ENCODE data around the gene CCDC186.

The CCDC186 gene

DNA sequence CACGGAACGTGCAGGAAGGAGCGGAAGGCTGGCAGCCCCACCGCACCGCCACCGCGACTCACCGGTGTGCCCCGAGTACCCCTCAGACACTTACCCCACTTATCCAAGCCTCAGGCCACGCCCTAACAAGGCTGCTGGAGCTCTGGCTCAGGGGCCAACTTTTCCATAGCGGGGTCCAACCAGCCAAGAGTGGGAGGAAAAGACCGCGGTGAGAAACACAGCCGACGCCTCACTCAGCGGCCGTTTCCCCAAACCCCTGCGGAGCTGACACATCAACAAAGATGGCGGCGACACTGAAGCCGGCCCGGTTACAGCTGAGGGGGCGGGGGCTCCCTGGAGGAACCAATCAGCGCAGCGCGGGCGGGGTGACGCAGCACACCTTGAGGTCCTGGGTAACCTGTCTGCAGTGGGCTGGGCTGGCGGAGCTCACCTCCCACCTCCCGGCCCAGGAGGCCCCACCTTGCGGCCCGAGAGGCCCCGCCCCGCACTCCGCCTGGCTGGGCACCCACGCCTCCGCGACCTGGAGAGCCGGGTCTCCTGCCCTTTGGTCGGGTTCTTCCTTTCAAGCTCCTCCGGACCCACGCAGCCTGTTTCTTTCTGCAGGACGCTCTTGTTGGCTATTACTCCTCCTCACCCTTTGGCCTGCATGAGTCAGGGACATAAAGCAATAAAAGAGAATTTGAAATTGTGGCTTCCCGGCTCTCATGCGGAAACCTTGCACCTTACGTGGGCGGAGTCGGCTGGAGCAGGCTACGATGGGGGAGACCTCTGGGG lies at the start of gene CCDC186:
CCDC186 (minus strand) TSS at position 283 of the 774 bp plus-strand sequence. CDS start 10,935 bp downstream, outside the sequence.
- DNase-seq = peak; percentile 86

DNA sequence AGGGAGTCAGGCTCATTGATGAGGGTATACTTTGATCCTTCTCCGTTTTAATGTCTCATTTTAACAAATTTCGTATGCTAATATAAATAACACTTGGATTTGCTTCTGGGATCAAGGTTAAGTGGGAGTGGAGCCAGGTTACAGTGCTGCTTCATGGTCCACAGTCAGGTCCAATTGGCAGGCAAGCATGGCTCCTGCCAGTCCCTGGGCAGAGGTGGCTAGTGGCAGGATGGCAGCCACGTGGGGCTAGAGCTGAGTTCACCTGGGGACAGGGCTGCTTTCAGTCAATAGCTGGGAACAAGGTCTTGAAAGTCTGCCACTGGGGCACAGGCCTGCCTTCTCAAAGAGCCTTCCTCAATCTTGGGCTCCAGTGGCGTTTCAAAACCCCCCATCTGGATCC lies 49.1 kb upstream of the CCDC186 start:
- no peak for DNase-seq

DNA sequence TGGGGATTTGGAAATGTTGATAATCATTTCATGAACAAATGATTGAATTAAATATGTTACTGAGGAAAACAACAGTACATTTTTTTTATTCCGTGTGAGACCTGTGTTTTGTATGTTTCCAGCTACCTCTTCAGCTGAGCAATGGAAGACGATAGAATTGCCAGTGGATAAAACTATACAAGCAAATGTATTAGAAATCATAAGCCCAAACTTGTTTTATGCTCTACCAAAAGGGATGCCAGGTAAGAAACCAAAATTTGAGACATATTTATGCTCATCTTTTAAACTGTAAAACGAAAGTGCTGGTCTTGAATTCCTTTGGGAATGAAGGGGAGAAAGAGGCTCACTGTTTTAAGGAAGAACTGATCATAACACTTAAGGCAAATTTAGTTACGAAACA lies 47.2 kb upstream of the CCDC186 start:
- DNase-seq = no peak

DNA sequence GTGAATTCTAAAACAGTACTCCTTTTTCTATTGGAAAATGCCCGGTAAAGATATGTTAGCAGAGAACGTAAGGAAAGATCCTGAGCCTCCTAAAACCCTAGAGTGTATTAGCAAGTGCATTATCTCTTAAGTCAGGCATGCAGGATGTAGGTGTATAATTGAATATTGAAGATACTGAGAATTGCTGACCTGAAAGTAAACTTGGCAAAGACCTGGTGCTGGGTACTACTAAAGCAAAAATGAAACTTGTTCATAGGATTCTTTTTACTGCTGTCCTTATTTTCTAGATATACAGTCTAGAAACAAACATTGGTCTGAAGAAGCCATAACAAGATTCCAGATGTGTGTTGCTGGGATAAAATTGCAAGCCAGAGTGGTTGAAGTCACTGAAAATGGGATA lies 46.3 kb upstream of the CCDC186 start:
- no peak for DNase-seq

GRCh38 chr10:114215033-114215432 lies 41.0 kb upstream of the CCDC186 start:
- no peak for DNase-seq

DNA sequence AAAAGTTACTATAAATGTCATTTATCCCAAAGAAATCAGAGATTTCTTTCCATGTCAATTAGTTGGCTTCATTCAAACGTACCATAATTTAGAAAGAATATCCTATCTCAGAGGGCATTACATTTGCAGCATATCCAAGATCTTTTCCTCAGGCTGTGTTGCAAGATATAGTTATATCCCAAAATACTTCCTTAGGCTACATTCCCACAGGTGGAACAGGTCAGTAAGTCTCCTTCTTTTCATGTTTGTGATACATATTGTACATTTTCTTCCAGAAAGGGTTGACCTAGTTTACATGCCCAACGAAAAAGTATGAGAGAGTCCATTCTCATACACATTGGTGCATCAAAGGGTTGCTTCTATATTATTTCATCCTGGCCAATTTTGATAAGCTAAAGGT lies 38.1 kb upstream of the CCDC186 start:
- DNase-seq = no peak

- DNase-seq = no peak
Observed at GRCh38 chr10:114208351-114208750, 34.3 kb upstream of the CCDC186 start.

GRCh38 chr10:114207349-114207748 lies 33.3 kb upstream of the CCDC186 start:
- DNase-seq = no peak

- DNase-seq = no peak
Observed at GRCh38 chr10:114206902-114207301, 32.9 kb upstream of the CCDC186 start.

DNA sequence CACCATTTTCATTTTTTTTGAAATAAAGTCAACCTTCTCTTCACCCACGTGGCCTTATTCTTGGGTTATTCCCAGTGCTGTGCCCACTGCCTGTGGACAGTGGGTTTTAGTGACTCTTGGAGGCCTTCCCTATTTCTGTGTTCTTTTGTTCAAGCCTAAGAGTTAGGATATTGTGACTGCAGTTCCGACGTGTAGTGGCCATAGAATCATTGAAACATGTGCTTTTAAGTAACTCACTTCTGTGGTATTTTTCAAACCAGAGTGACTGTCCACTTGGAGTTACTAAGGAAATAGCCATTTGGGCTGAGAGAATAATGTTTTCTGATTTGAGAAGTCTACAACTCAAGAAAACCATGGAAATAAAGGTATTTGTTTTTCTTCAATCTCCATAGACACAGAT lies 28.8 kb upstream of the CCDC186 start:
- no peak for DNase-seq

- no peak for DNase-seq
Observed at GRCh38 chr10:114199239-114199638, 25.2 kb upstream of the CCDC186 start.

- no peak for DNase-seq
Observed at GRCh38 chr10:114195079-114195478, 21.1 kb upstream of the CCDC186 start.

GRCh38 chr10:114189700-114190099 lies 15.7 kb upstream of the CCDC186 start:
- no peak for DNase-seq

GRCh38 chr10:114188900-114189299 lies 14.9 kb upstream of the CCDC186 start:
- DNase-seq = no peak

GRCh38 chr10:114188001-114188400 lies 14.0 kb upstream of the CCDC186 start:
- no peak for DNase-seq

DNA sequence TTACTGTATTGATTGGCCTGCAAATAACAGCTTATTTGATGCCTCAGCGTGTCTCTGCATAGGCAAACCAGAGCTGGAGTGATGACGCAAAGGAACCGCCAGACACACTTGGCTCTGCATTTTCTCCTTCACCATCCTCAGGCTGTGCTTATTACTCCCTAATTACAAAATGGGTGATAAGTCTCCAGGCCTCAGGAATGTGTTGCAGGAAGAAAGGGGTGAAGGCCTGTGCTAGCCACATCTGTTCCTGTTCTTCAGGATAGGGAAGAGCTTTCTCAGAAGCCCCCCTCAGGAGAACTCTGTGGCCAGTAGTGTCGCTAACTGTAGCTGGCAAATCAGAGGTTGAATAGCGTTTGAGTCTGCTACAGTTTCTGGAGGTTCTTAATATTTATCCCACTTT lies 10.3 kb upstream of the CCDC186 start:
- no peak for DNase-seq

DNA sequence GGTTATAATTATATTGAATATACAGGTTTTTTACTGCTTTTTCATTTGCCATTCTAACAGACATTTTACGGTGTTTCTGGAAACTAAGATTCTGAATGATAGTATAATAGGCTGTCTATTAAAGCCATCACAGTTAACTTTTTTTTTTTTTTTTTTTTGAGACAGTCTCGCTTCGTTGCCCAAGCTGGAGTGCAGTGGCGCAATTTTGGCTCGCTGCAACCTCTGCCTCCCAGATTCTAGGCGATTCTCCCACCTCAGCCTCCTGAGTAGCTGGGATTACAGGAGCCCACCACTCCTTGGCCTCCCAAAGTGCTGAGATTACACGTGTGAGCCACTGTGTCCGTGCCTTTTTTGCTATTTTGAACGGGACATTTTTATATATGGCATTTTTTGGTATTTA lies 9.6 kb upstream of the CCDC186 start:
- DNase-seq = no peak

DNA sequence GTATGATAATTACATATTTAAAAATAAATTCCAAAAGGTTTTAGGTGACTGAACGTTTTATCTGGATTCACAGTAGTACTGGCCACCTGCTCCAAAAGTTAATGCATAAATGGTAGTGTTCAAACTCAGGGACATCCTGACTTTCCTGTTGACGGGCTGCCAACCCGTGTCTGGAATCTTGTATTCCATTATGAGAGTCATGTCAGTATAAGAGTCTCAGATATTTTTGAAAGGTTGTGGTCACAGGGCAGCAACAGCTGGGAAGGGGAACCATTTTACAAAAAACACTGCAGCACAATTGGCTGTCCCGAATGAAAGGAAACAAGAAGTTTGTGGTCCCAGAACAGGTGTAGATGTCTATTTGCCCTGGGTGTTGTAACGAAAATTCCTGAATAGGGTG lies 8.0 kb upstream of the CCDC186 start:
- DNase-seq = no peak

GRCh38 chr10:114180937-114181336 lies 6.9 kb upstream of the CCDC186 start:
- DNase-seq = no peak

DNA sequence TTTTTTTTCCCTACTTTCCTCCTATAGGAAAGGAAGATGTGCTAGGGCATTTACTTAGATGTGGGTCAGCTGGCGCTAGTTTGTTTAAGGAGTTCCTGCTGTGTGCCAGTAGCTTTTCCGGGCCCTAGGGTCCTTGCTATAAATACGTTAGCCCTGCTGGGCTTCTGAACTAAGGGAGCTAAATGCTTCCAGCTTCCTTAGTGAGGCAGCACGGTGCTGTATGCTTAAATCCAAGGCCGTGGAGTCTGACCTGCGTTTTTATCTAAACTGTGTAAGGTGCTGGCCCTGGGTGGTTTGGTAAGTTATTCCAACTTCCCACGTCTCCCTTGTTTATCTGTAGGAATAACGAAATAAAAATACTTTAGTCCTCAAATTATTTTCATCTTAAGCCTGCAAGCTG lies 5.7 kb upstream of the CCDC186 start:
- no peak for DNase-seq

DNA sequence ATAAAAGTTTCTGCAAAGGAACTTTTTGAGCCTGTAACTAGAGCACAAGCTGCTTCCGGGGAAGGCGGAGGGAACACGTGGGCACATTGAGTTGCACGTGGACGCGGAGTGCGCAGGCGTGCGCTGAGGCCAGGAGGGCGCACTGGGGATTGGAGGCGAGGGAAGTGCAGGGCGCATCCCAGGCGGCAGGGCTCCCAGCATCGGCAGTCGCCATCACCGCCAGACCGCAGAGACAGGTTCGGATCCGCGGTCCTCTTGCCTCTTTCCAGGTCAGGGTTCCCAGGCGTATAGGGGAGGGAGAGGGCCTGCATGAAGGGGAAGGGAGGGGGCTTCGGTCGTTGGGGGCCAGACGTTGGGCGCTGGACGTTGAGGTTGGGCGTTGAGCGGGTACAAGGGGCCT lies 5.1 kb upstream of the CCDC186 start, which contains the start of gene TDRD1:
TDRD1 (plus strand) TSS at position 206 of the 400 bp plus-strand sequence. CDS start 8,479 bp downstream, outside the sequence.
- DNase-seq = no peak

DNA sequence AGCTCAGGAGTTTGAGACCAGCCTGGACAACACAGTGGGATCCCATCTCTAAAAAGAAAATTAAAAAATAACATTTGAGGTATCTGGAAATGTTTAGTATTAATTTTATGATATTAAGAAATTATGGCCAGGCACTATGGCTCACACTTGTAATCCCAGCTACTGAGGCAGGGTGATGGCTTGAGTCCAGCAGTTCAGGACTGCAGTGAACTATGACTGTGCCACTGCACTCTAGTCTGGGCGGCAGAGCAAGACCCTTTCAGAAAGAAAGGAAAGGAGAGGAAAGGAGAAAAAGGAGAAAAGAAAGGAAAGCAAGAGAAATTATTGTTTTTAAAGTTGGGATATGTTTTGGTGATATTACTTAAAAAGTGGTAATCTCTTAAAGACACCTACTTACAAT lies 2.5 kb upstream of the CCDC186 start:
- DNase-seq = no peak

- DNase-seq = no peak
Observed at GRCh38 chr10:114175667-114176066, 1.7 kb upstream of the CCDC186 start.

DNA sequence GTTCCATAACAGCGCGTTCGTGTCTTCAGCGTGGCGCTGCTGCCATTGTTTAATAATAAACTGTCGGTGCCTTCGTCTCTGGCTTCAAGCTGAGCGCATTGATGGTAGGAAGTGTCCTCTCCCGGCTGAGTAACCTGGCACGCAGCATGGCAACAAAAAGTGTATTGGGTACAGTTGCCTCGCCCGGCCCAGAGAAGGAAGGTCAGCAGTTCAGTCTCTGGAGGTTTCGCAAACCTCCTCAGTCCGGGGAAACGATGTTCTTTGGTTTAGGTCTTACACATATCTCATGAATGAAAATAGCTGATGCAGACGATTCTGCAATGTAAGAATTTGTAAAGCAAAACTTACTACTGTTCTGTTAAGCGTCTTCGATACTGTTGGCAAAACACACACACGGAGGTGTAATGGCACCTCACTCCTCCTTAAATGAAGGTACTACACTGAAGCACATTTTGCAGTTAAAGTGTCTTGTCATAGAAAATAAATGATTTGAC lies 739 bp upstream of the CCDC186 start:
- no peak for DNase-seq

GRCh38 chr10:114173603-114173920 lies 441 bp downstream of the CCDC186 start:
- no peak for DNase-seq
